K562 (cell line): Measurements from ENCODE around the gene ANKRD13A. TPM values are rescaled to one million over a fixed set of nuclear protein-coding genes. Genes with fewer than 3 reads are reported as not detected.
"Not testable (repeated sequence)": the region's sequence is repeated elsewhere in the genome, so short reads cannot be mapped to it uniquely, and the experiment has no call there.

Source experiments
- ATF1 ChIP-seq, 2 experiments: fragments of 450-650 bp in 1 of 2; IDR thresholded peaks; 2 replicates each; pipeline ENCODE4 v1.6.1; 2016; ENCODE audit warnings: missing compliant biosample characterization in 1 of 2, missing genetic modification characterization in 1 of 2
- BACH1 ChIP-seq: fragments of 200-800 bp; sonication (Bioruptor generic); IDR thresholded peaks from 2 replicates; pipeline ENCODE4 v1.6.1; 2016; ENCODE audit warnings: missing genetic modification characterization, missing compliant biosample characterization
- CEBPB ChIP-seq: fragments of 450-650 bp; IDR thresholded peaks from 2 replicates; pipeline ENCODE4 v1.6.1; 2016; ENCODE audit warnings: missing genetic modification characterization, missing compliant biosample characterization
- CREM ChIP-seq: IDR thresholded peaks from 2 replicates; pipeline ENCODE4 v1.6.1; 2014; ENCODE audit warnings: antibody characterized with exemption, low read depth
- DPF2 ChIP-seq: fragments of 450-650 bp; IDR thresholded peaks from 2 replicates; pipeline ENCODE4 v1.6.1; 2016
- EGR1 ChIP-seq: fragments of 450-650 bp; conservative IDR thresholded peaks from 2 replicates; pipeline ENCODE4 v1.6.1; 2017; ENCODE audit warnings: mild to moderate bottlenecking
- ETV1 ChIP-seq: fragments of 450-650 bp; conservative IDR thresholded peaks from 2 replicates; pipeline ENCODE4 v1.6.1; 2016; ENCODE audit warnings: missing genetic modification characterization, control low read depth, low read depth, missing compliant biosample characterization
- HDAC1 ChIP-seq, 2 experiments: fragments of 450-650 bp; IDR thresholded peaks; 2 replicates each; pipeline ENCODE4 v1.6.1; 2016 to 2017; ENCODE audit warnings: inconsistent platforms in 1 of 2, mild to moderate bottlenecking in 1 of 2, moderate library complexity in 1 of 2
- HMBOX1 ChIP-seq: sonication (generic); IDR thresholded peaks from 2 replicates; pipeline ENCODE4 v1.6.1; 2016
- ID3 ChIP-seq, 2 experiments: fragments of 250-450 bp in 1 of 2; fragments of 450-650 bp in 1 of 2; sonication (Bioruptor Pico) in 1 of 2; IDR thresholded peaks; 2 replicates each; pipeline versions ENCODE4 v1.6.1 to v1.8.0; 2016 to 2021; ENCODE audit warnings: mild to moderate bottlenecking in 2 of 2, moderate library complexity in 2 of 2, missing compliant biosample characterization in 1 of 2, missing genetic modification characterization in 1 of 2
- MLLT1 ChIP-seq, 2 experiments: fragments of 450-650 bp; IDR thresholded peaks; 2 replicates each; pipeline ENCODE4 v1.6.1; 2016
- NCOA1 ChIP-seq: fragments of 450-650 bp; IDR thresholded peaks from 2 replicates; pipeline ENCODE4 v1.6.1; 2016; ENCODE audit warnings: low read depth
- NFIC ChIP-seq: fragments of 450-650 bp; IDR thresholded peaks from 2 replicates; pipeline ENCODE4 v1.6.1; 2017; ENCODE audit warnings: mild to moderate bottlenecking, inconsistent platforms
- NFYB ChIP-seq: IDR thresholded peaks from 2 replicates; pipeline ENCODE4 v1.6.1; 2011; ENCODE audit warnings: mild to moderate bottlenecking, moderate library complexity; ENCODE audit not compliant: insufficient read length; ENCODE audit errors: extremely low read depth
- SMAD4 ChIP-seq: fragments of 250-450 bp; sonication (Bioruptor Pico); conservative IDR thresholded peaks from 2 replicates; pipeline ENCODE4 v1.8.0; 2021; ENCODE audit warnings: inconsistent platforms, mild to moderate bottlenecking, moderate library complexity
- ZNF121 ChIP-seq: sonication (generic); formaldehyde crosslinking; conservative IDR thresholded peaks from 2 replicates; pipeline ENCODE4 v1.8.0; 2022; ENCODE audit warnings: missing genetic modification reagents
- polyA plus RNA-seq, 8 experiments: library from polyadenylated mRNA; depleted of rRNA in 4 of 8; stranded (reverse) in 5 of 8; unstranded in 3 of 8; fragments of >200 nt; fragmentation: Nextera tagmentation in 2 of 8; fragmentation: Illumina TruSeq in 1 of 8; extraction: Ambion mirVana in 2 of 8; extraction: Trizol in 1 of 8; gene quantifications; 2 replicates each; pipeline versions ENCODE4 v1.2.1 to v1.2.3, GENCODE V29; 2011 to 2014; ENCODE audit warnings: inconsistent platforms in 1 of 8, missing spikeins in 1 of 8
- total RNA-seq, 7 experiments: library from RNA; depleted of rRNA in 6 of 7; stranded (reverse); fragments of >200 nt in 6 of 7; fragmentation: Illumina TruSeq in 2 of 7; extraction: Trizol in 2 of 7; gene quantifications; 2 replicates each; pipeline versions ENCODE4 v1.2.1 to v1.2.3, GENCODE V29; 2011 to 2021; ENCODE audit warnings: low replicate concordance in 1 of 7
- TF ChIP-seq, protein P1 (sequence below): fragments of 450-650 bp; IDR thresholded peaks from 2 replicates; pipeline ENCODE4 v1.6.1; 2016; ENCODE audit warnings: missing biosample characterization, missing genetic modification characterization
- TF ChIP-seq, protein P2 (sequence below): fragments of 450-650 bp; conservative IDR thresholded peaks from 2 replicates; pipeline ENCODE4 v1.6.1; 2016; ENCODE audit warnings: missing genetic modification characterization, low read depth, mild to moderate bottlenecking, missing compliant biosample characterization, moderate library complexity
- TF ChIP-seq, protein P3 (sequence below): fragments of 450-650 bp; conservative IDR thresholded peaks from 2 replicates; pipeline ENCODE4 v1.6.1; 2016; ENCODE audit warnings: missing genetic modification characterization, low read depth, mild to moderate bottlenecking, control low read depth, missing compliant biosample characterization

Gene ANKRD13A
- total and polyA plus RNA-seq, 9 of the 15 experiments (the other 6 are each of a cell fraction or from before 2014, with no cell fraction given), result 5.0 to 55.0 (median 41.5) TPM

DNA sequence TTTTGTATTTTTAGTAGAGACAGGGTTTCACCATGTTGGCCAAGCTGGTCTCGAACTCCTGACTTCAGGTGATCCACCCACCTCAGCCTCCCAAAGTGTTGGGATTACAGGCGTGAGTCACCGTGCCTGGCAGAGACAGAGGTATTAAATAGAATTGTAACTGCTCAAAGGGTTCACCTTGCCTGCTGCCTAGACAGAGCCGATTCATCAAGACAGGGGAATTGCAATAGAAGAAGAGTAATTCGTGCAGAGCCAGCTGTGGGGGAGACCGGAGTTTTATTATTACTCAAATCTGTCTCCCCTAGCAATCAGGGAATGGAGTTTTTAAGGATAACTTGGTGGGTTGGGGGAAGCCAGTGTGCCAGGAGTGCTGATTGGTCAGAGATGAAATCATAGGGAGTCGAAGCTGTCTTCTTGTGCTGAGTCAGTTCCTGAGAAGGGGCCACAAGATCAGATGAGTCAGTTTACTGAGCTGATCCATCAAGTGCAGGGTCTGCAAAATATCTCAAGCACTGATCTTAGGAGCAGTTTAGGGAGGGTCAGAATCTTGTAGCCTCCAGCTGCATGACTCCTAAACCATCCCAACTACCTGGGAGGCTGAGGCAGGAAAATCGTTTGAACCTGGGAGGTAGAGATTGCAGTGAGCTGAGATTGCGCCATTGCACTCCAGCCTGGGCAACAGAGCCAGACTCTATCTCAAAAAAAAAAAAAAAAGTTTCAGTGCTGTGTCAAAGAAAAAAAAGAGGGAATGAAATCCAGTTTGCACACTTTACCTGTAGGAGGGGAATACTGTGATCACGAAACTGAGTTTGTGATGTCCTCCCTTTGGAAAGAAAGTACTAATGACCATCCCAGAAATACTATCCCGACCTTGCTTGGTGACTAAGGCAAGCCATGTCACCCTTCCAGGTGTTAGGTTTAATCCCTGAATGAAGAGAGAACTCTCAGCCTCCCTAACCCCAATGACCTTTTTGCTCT, 56.4 kb downstream of the ANKRD13A start (continued):
- TF ChIP-seq, protein P1, sequence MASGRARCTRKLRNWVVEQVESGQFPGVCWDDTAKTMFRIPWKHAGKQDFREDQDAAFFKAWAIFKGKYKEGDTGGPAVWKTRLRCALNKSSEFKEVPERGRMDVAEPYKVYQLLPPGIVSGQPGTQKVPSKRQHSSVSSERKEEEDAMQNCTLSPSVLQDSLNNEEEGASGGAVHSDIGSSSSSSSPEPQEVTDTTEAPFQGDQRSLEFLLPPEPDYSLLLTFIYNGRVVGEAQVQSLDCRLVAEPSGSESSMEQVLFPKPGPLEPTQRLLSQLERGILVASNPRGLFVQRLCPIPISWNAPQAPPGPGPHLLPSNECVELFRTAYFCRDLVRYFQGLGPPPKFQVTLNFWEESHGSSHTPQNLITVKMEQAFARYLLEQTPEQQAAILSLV (tag), result peak; percentile 80
- not testable (repeated sequence) for TF ChIP-seq ID3, ATF1 (CRISPR knock-in tag; IDR thresholded peaks at IDR 0.05)
- TF ChIP-seq ID3 (tag; IDR thresholded peaks at IDR 0.05) (peak; percentile 51; the same call in 1 of the 2 replicates), BACH1 (tag) (peak; percentile 90), SMAD4 (CRISPR knock-in tag) (peak; percentile 60), HDAC1 (IDR thresholded peaks at IDR 0.05) (peak in 1 of 2 experiments; percentile 90; a peak in 2 of 4 replicates), NFIC (peak; percentile 21; the same call in 1 of the 2 replicates), EGR1 (peak; percentile 69), CEBPB (tag) (peak; percentile 98), NFYB (peak; percentile 70), ATF1 (tag; IDR thresholded peaks at IDR 0.05) (peak; percentile 58), CREM (0 out of 2 replicates have a peak, but pooled peaks have one; percentile 5), ETV1 (peak; percentile 68), HMBOX1 (peak; percentile 3; the same call in 1 of the 2 replicates), ZNF121 (peak; percentile 100), NCOA1 (peak; percentile 43; the same call in 1 of the 2 replicates), MLLT1 (IDR thresholded peaks at IDR 0.05) (0 out of 4 replicates have a peak, but pooled peaks of 1 of the 2 experiments have one; percentile 9), DPF2 (peak; percentile 95)
- TF ChIP-seq, protein P2, sequence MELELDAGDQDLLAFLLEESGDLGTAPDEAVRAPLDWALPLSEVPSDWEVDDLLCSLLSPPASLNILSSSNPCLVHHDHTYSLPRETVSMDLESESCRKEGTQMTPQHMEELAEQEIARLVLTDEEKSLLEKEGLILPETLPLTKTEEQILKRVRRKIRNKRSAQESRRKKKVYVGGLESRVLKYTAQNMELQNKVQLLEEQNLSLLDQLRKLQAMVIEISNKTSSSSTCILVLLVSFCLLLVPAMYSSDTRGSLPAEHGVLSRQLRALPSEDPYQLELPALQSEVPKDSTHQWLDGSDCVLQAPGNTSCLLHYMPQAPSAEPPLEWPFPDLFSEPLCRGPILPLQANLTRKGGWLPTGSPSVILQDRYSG (tag), result 0 out of 2 replicates have a peak, but pooled peaks have one; percentile 27
- TF ChIP-seq, protein P3, sequence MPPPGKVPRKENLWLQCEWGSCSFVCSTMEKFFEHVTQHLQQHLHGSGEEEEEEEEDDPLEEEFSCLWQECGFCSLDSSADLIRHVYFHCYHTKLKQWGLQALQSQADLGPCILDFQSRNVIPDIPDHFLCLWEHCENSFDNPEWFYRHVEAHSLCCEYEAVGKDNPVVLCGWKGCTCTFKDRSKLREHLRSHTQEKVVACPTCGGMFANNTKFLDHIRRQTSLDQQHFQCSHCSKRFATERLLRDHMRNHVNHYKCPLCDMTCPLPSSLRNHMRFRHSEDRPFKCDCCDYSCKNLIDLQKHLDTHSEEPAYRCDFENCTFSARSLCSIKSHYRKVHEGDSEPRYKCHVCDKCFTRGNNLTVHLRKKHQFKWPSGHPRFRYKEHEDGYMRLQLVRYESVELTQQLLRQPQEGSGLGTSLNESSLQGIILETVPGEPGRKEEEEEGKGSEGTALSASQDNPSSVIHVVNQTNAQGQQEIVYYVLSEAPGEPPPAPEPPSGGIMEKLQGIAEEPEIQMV (tag), result 0 out of 2 replicates have a peak, but pooled peaks have one; percentile 11
